Fibroblast of skin of scalp (primary cell): ENCODE measurements around the gene SNAPC2.

Source experiments
- DNase-seq: peaks from one replicate; pipeline ENCODE4 v3.0.0-alpha.2; 2013

Gene SNAPC2

GRCh38 chr19:7888145-7888825 is 31.9 kb upstream of the SNAPC2 start, which contains the start of gene LRRC8E:
LRRC8E (plus strand) TSS chr19:7888510; CDS start chr19:7895604, 7,094 bp downstream.
- peak; percentile 75 for DNase-seq

GRCh38 chr19:7888826-7889217 is 31.3 kb upstream of the SNAPC2 start:
- no peak for DNase-seq

GRCh38 chr19:7893362-7894101 is 26.6 kb upstream of the SNAPC2 start:
- peak; percentile 19 for DNase-seq

GRCh38 chr19:7894612-7895309 is 25.4 kb upstream of the SNAPC2 start:
- DNase-seq, result no peak

- DNase-seq, result no peak
Measured at GRCh38 chr19:7895565-7895964, 24.6 kb upstream of the SNAPC2 start.

- DNase-seq, result no peak
Measured at GRCh38 chr19:7897292-7897691, 22.8 kb upstream of the SNAPC2 start.

GRCh38 chr19:7898967-7899366 is 21.2 kb upstream of the SNAPC2 start:
- no peak for DNase-seq

- no peak for DNase-seq
Measured at GRCh38 chr19:7899751-7900378, 20.3 kb upstream of the SNAPC2 start.

- DNase-seq, result no peak
Measured at GRCh38 chr19:7900401-7900870, 19.7 kb upstream of the SNAPC2 start.

- DNase-seq, result no peak
Measured at GRCh38 chr19:7900931-7901330, 19.2 kb upstream of the SNAPC2 start.

- DNase-seq, result no peak
Measured at GRCh38 chr19:7901337-7901736, 18.8 kb upstream of the SNAPC2 start.

- DNase-seq, result no peak
Measured at GRCh38 chr19:7902796-7903243, 17.3 kb upstream of the SNAPC2 start.

- peak; percentile 99 for DNase-seq
Measured at GRCh38 chr19:7903244-7904073, 16.7 kb upstream of the SNAPC2 start, which contains the start of gene MAP2K7. MAP2K7 (plus strand) TSS chr19:7903877; CDS start chr19:7903945, 68 bp downstream.

- DNase-seq, result no peak
Measured at GRCh38 chr19:7904074-7905020, 15.8 kb upstream of the SNAPC2 start.

GRCh38 chr19:7905268-7905667 is 14.9 kb upstream of the SNAPC2 start:
- DNase-seq, result no peak

GRCh38 chr19:7905859-7906258 is 14.3 kb upstream of the SNAPC2 start:
- no peak for DNase-seq

GRCh38 chr19:7907122-7907521 is 13.0 kb upstream of the SNAPC2 start:
- DNase-seq, result no peak

GRCh38 chr19:7907544-7907943 is 12.6 kb upstream of the SNAPC2 start:
- DNase-seq, result no peak

- DNase-seq, result no peak
Measured at GRCh38 chr19:7908078-7908699, 11.9 kb upstream of the SNAPC2 start.
